ENCODE measurements around the gene NADK.
"Not testable (repeated sequence)": the region's sequence is repeated elsewhere in the genome, so short reads cannot be mapped to it uniquely, and the experiment has no call there.

The NADK gene

DNA sequence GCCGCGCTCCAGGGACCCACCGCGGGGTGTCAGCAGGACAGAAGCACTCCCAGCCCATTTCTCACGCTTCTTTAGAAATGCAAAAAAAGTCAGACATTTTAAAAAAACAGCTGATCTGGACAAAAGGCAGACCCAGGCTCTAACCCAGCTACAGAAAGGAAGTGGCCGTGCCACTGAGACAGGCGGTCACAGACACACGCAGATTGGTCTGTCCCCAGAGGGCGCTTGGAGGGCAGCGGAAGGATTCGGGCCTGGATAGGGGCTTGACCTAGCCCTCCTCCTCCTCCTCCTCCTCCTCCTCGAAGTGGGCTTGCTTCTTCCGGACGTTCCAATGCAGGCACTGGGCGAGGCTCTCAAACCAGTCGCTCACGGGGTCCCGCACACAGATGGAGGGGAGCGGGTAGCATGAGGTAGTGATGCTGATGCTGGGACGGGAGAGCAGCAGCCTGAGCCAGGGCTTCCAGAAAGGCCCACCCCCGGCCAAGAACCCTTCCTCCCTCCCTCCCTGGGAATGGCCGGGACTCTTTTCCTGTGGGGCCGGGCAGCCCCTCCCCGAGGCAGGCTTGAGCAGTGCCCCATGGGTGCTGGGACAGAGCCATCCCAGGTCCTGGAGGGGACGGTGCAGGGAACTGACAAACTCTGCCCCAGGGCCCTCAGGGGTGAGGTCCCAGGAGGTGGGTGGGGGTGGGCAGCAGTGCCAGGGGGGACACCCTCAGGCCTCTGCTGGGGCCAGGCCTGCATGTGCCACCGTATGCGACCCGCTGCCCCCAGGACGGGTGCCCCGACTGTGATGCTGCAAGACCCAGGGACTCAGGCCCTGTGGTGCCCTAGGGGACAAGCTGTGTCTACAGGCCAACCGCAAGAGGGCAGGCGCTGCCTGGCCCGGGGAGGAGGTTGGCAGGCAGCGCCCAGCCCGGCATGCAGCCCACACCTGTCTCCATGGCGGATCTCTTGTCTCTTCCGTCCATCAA is 25.3 kb downstream of the NADK start:
- TF ChIP-seq, protein P1, sequence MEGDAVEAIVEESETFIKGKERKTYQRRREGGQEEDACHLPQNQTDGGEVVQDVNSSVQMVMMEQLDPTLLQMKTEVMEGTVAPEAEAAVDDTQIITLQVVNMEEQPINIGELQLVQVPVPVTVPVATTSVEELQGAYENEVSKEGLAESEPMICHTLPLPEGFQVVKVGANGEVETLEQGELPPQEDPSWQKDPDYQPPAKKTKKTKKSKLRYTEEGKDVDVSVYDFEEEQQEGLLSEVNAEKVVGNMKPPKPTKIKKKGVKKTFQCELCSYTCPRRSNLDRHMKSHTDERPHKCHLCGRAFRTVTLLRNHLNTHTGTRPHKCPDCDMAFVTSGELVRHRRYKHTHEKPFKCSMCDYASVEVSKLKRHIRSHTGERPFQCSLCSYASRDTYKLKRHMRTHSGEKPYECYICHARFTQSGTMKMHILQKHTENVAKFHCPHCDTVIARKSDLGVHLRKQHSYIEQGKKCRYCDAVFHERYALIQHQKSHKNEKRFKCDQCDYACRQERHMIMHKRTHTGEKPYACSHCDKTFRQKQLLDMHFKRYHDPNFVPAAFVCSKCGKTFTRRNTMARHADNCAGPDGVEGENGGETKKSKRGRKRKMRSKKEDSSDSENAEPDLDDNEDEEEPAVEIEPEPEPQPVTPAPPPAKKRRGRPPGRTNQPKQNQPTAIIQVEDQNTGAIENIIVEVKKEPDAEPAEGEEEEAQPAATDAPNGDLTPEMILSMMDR (IDR thresholded peaks at IDR 0.05; ENCODE audit: low read depth, low read length, missing control alignments): no peak
- no peak for DNase-seq (ENCODE audit: low read depth)
- H3K4me3 ChIP-seq (ENCODE audit: low read depth, low read length): no peak overlapping the region
- in situ Hi-C loops (cut with HindIII; ENCODE audit: low sequenced_read_pairs): no loop called here

DNA sequence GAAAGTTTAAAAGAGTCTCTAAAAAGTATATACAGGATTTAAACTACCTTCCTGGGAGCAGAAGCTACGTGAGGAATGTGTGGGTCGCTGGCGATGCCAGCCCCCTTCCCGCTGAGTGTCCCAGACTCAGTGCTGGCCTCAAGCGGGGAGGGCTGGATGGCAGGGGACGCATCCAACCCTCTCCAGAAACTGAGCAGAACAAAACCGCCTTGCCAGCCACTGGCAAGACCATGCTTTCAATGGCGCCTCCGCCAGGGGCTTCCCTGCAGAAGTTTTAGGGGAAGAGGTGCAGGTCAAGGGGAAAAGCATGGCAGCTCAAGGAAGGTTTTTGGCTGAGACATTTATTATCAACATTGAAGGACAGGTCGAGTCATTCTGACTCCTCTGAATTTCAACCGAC is 26.1 kb downstream of the NADK start:
- no peak overlapping the region for H3K4me3 ChIP-seq (ENCODE audit: low read depth, low read length)
- no peak for DNase-seq (ENCODE audit: low read depth)
- in situ Hi-C loops (cut with HindIII; ENCODE audit: low sequenced_read_pairs): no loop called here
- TF ChIP-seq, protein P1 (IDR thresholded peaks at IDR 0.05; ENCODE audit: low read depth, low read length, missing control alignments): no peak

DNA sequence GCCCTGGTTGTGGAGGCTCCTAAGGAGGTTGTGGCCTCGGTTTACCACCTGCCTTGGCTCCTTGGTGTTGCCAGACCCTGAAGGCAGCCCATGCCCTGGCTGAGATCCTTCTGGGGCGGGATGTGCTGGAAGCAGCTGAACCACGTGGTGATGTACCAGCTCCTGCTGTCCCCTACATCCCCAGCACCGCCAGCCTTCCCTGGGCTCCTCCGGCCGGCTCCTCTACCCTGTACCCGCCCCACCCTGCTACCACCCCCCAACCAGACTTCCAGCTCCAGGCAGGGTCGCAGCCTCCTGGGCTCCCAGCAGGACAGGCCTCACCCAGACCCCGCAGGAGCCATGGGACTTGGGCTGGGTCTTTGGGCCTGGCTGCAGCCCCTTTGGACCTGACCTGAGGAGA is 28.3 kb downstream of the NADK start:
- DNase-seq (ENCODE audit: low read depth); in situ Hi-C loops (cut with HindIII; ENCODE audit: low sequenced_read_pairs); H3K4me3 ChIP-seq (ENCODE audit: low read depth, low read length): not testable (repeated sequence)

DNA sequence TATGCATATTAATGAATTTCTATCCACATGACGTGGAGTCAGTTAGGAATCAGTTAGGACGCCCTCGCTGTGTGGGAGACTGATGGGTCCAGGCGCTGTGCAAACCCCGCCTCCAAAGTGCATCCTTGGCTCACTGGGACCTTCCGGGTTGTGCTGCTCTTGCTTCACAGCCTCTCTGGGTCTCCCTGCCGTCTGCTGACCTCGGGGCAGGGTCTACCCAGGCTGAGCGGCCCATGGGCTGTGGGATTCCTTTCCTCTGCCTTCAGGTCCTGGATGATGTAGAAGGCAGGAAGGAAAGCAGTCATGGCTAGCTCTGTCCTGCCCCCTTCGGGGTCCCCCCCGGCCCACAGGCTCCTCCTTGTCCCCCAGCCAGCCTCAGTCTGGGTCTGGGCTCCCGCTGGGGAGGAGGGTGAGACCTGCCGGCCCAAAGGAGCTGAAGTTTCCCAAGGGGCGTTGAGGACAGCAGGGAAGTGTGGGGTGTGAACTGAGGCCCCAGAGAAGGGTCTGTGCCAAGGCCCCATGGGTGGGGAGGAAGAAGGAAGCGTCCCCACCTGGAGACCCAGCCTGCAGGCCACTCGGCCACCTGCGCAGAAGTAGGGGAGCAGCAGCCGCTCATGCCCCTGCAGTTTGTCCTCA is 29.5 kb downstream of the NADK start:
- in situ Hi-C loops (cut with HindIII; ENCODE audit: low sequenced_read_pairs): no loop called here
- TF ChIP-seq, protein P1 (IDR thresholded peaks at IDR 0.05; ENCODE audit: low read depth, low read length, missing control alignments): no peak

DNA sequence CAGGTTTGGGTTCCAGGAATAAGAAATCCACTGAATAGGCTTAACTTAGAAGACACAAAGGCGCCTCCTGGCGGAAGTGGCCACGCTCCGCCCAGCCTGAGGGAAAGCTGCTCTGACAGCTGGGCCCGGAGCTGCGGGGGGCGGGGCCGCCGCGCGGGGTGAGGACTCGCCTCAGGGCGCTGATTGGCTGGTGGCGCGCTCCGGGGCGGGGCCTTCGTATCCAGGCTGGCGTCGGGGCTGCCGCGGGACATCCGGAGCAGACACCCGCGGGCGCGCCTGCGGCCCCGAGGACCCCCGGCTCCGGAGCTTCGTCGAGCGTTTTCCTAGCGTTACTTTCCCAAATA is 31.7 kb downstream of the NADK start:
- DNase-seq (ENCODE audit: low read depth); in situ Hi-C loops (cut with HindIII; ENCODE audit: low sequenced_read_pairs): not testable (repeated sequence)
- H3K4me3 ChIP-seq (ENCODE audit: low read depth, low read length): peak overlapping the region; percentile 41

More for the DNA sequence above, 29.5 kb downstream of the NADK start:
- no peak overlapping the region for H3K4me3 ChIP-seq (ENCODE audit: low read depth, low read length)
- no peak for DNase-seq (ENCODE audit: low read depth)

DNA sequence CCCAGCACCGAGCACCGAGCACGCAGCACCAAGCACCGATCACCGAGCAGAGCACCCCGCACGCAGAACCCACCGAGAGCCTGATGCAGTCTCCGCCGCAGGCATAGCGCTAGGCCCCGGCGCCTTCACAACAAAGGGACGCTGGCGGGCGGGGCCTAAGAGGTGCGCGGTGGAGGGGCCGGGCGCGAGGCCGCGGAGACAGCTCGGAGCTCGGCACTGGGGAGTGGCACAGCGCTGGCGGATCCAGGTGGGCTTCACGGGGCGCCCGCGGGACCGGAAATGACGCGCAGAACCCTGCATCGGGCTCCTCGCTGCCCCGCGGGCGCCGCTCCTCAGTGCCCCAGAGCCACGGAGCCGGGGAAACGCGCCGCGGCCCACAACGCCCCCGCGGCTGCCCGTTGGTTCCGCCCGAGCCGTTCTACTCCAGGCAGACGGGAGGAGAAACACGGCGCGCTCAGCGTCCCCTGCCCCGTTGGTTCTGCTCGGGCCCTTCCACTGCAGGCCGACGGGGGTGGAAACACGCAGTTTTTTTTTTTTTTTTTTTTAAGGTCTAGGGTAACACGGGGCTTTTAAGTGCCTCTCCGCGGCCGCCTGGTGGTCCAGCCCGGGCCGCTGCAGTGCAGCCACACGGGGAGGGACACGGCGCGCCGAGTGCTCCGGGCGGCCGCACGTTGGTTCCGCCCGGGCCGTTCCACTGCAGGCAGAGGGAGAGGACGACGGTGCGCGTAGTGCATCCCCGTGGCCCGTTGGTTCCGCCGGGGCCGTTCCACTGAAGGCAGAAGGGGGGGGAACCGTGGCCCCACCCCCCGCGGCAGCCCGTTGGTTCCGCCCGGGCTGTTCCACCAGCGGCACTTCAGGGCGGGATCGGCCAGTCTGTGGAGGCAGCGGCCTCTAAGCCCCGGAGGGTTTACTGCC is 32.4 kb downstream of the NADK start:
- in situ Hi-C loops (cut with HindIII; ENCODE audit: low sequenced_read_pairs): not testable (repeated sequence)
- H3K4me3 ChIP-seq (ENCODE audit: low read depth, low read length): peak overlapping the region; percentile 41
- DNase-seq (ENCODE audit: low read depth): peak; percentile 55

DNA sequence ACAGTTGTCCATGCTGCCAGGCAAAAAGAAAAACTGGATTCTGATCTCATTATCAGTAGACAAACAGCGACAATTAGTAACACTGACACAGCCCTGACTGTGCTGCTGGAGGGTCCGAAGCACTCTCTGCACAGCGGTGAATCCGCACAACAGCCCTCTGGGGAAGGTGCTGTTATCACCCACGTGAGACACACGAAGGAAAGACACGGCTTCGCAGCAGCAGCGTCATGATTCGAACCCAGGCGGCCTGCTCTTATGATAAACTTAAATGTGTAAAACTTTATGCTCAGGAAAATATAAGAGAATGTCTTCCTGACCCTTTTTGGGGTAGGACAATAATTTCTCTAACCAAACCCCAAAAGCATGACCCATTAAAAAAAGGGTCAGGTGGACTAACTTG is 35.7 kb downstream of the NADK start:
- not testable (repeated sequence) for H3K4me3 ChIP-seq (ENCODE audit: low read depth, low read length)

DNA sequence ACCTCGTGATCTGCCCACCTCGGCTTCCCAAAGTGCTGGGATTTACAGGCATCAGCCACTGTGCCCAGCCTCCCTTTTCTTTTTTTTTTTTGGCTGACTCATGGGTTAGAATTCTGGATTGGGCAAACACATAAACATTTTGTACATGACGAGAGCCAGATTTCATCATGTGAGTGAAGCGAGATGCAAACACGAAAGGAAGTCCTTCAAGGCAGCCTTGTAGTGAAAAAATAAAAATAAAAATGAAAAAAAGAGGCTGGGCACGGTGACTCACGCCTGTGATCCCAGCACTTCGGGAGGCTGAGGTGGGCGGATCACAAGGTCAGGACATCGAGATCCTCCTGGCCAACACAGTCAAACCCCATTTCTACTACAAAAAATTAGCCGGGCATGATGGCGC is 37.3 kb downstream of the NADK start:
- in situ Hi-C loops (cut with HindIII; ENCODE audit: low sequenced_read_pairs); H3K4me3 ChIP-seq (ENCODE audit: low read depth, low read length): not testable (repeated sequence)
- peak; percentile 72 for DNase-seq (ENCODE audit: low read depth)

More for the DNA sequence above, 35.7 kb downstream of the NADK start:
- DNase-seq (ENCODE audit: low read depth); in situ Hi-C loops (cut with HindIII; ENCODE audit: low sequenced_read_pairs): not testable (repeated sequence)

DNA sequence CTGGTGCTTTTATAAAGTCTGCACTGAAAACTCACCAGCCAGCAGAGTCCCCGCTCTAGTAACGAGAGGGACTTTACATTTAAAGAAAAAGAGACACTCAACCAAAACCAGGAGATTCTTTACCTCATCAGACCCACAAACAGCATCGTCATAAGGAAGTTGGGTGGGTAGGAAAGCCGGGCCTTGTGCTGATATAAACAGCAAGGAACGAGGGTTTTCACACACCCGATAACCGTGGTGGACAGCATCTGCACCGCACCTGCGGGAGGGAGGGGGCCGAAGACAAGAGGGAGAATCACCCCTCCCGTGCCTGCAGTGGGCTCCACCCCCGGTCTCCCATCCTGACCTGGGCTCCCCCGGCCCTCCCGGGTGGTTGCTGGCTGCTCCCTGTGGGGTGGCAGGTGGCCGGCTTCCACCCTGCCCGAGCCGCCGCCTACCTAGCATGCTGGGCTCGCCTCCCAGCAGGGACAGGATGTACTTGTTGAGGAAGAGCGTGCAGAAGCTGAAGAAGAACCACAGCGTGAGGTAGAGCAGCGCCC is 39.4 kb downstream of the NADK start:
- in situ Hi-C loops (cut with HindIII; ENCODE audit: low sequenced_read_pairs); DNase-seq (ENCODE audit: low read depth); H3K4me3 ChIP-seq (ENCODE audit: low read depth, low read length): not testable (repeated sequence)

DNA sequence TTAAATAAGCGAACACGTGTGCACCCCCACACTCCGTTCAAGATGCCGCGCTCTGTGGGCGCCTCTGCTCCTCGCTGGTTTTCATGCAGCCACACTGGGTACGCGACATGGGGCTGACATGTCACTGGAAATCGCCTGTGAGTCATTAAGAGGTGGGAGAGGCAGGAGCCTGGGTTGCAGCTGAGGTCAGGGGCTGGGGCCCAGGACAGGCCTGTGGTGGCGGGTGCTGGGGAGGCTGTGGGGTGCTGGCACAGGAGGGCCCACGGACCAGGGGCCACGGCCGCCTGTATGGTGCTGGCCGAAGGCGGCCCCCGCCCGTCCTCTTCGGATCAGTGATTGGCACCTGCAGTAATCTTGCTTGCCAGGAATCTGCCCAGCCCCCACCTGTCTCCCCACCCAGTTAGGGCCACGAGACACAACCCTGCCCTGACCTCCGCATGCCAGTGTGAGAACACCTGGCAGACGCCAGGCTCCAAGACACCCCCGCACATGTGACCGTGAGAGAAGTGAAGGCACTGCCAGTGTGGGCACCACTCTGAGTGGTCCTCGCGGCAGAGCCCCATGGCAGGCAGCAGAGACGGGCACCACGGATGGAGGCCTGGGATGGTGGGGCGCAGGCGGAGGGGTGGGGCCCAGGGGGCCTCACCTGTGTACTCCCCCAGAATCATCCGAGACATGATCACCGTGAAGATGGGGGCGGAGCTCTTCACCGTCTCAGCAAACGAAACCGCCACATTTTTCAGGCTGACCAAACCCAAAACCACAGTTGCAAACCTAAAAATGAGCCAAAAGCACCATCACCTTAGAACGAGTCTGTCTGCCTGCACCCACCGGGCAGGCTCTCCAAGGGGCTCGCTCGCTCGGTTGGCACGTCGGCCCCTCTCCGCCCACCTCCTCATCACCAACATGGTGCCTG is 40.3 kb downstream of the NADK start:
- DNase-seq (ENCODE audit: low read depth); in situ Hi-C loops (cut with HindIII; ENCODE audit: low sequenced_read_pairs); H3K4me3 ChIP-seq (ENCODE audit: low read depth, low read length): not testable (repeated sequence)
